Pancreas (tissue), 10 donors: Measurements from ENCODE around the gene CENPS. TPM values are rescaled to one million over a fixed set of nuclear protein-coding genes. Genes with fewer than 3 reads are reported as not detected.

Experiments
- ATAC-seq, 4 donors: fragments of 200-7000 bp; cut with Tn5 transposase; one replicate each; pipeline versions ENCODE4 v1.8.0 to v1.9.1; 2020; ENCODE audit warnings: mild to moderate bottlenecking in 4 of 4, moderate library complexity in 4 of 4
- DNase-seq, 6 donors: peaks; one replicate each; pipeline ENCODE4 v3.0.0-alpha.2; 2020
- FAIRE-seq: peaks from 2 replicates; lab custom pipeline; 2012; peaks lifted over from hg19 to GRCh38; lab: Jason Lieb, UNC
- H3K27ac ChIP-seq, 4 donors: fragments of 200-600 bp; sonication (generic); 1 replicate in 3 of 4; 2 replicates in 1 of 4; pipeline versions ENCODE4 v1.5.0 to v1.8.0; 2020
- H3K27me3 ChIP-seq, 4 donors: fragments of 200-600 bp; one replicate each; pipeline ENCODE4 v1.8.0; 2021
- H3K36me3 ChIP-seq, 3 donors: fragments of 200-600 bp; sonication (generic) in 1 of 3; one replicate each; pipeline versions ENCODE4 v1.5.0 to v1.8.0; 2020 to 2021
- H3K4me1 ChIP-seq, 3 donors: fragments of 200-600 bp; one replicate each; pipeline ENCODE4 v1.8.0; 2021
- H3K4me3 ChIP-seq, 4 donors: fragments of 200-600 bp; sonication (generic) in 2 of 4; one replicate each; pipeline versions ENCODE4 v1.5.0 to v1.8.0; 2020 to 2021
- H3K9me3 ChIP-seq, 4 donors: fragments of 200-600 bp; one replicate each; pipeline ENCODE4 v1.8.0; 2021
- CTCF ChIP-seq, 4 donors: fragments of 200-600 bp; sonication (generic) in 3 of 4; IDR thresholded peaks; one replicate each; pipeline versions ENCODE4 v1.5.0 to v1.8.0; 2021; ENCODE audit warnings: antibody characterized with exemption in 4 of 4
- WGBS, 2 donors: extraction: QIAGEN DNeasy Blood & Tissue Kit; methylation state at CpG; one replicate each; pipeline ENCODE4 v1.1.7; 2013; 5-methylcytosine and 5-hydroxymethylcytosine counted together
- intact Hi-C, 3 donors: fragments of 100-400 bp; cut with DNase I; formaldehyde crosslinking; loops; one replicate each; pipeline versions ENCODE4 v1.11.1 to v1.14.2; 2022
- polyA plus RNA-seq, 2 donors: library from polyadenylated mRNA; stranded (reverse); fragments of 200-250 nt; gene quantifications; one replicate each; pipeline ENCODE4 v1.2.3, GENCODE V29; 2013
- total RNA-seq, 6 donors: library from RNA; stranded (reverse); fragmentation: NEBNext Ultra II Directional in 4 of 6; extraction: Animal tissue kit (Norgen Biotek cat#: 25700) in 4 of 6; gene quantifications; one replicate each; pipeline versions ENCODE4 v1.2.1 to v1.2.4, GENCODE V29; 2021 to 2023
- donor health status: healthy with polysubstance abuse.
- donor health status: DM: no; HTN: no; CAD: no; lungs with moderate emphysema.
- donor health status: DM: no; HTN: no; CAD: no.
- donor health status: control.
- donor health status: control.
- donor health status: Bipolar disorder and iron deficiency.
- donor health status: DM: yes; HTN: yes; CAD: no.
- donor health status: DM: no; HTN: no; CAD: no.
- donor health status: DM: no; HTN: no; CAD: no.
- donor health status: DM: yes; HTN: yes; CAD: no.

Gene CENPS
- total and polyA plus RNA-seq, 8 donors, result 4.7 to 19.9 (median 8.4) TPM

GRCh38 chr1:10440794-10441193, 10.6 kb downstream of the CENPS start:
- intact Hi-C loops, result no loop called here
- DNase-seq, result no peak
- WGBS, 2 donors, result 90 to 96% methylated on average over 5 of the region's 5 CpGs
- TF ChIP-seq CTCF (IDR thresholded peaks at IDR 0.05), result no peak
- no peaks in the 10 kb centered on the region for H3K4me1 ChIP-seq
- H3K27me3 ChIP-seq, result no peaks in the 10 kb centered on the region
- no peaks in the 10 kb centered on the region for H3K9me3 ChIP-seq
- no peak overlapping the region for H3K27ac ChIP-seq
- ATAC-seq, result no peak
- no peaks in the 10 kb centered on the region for H3K36me3 ChIP-seq
- H3K4me3 ChIP-seq, result no peak overlapping the region
- FAIRE-seq, result no peak

GRCh38 chr1:10444248-10444647, 14.0 kb downstream of the CENPS start:
- ATAC-seq, result no peak
- Histone ChIP-seq H3K27ac (no peak overlapping the region), H3K9me3 (no peaks in the 10 kb centered on the region), H3K4me1 (no peaks in the 10 kb centered on the region), H3K36me3 (no peaks in the 10 kb centered on the region), H3K4me3 (no peak overlapping the region), H3K27me3 (no peaks in the 10 kb centered on the region)
- no peak for DNase-seq
- intact Hi-C loops, result no loop called here
- TF ChIP-seq CTCF (IDR thresholded peaks at IDR 0.05), result no peak
- FAIRE-seq, result no peak
- WGBS, 2 donors, result 92 to 98% methylated on average over 6 of the region's 6 CpGs

GRCh38 chr1:10444795-10445397, 14.7 kb downstream of the CENPS start:
- WGBS, 2 donors, result 91 to 95% methylated on average over 7 of the region's 7 CpGs
- Histone ChIP-seq H3K9me3 (no peaks in the 10 kb centered on the region), H3K27ac (no peak overlapping the region), H3K4me3 (no peak overlapping the region), H3K36me3 (no peaks in the 10 kb centered on the region), H3K4me1 (no peaks in the 10 kb centered on the region), H3K27me3 (no peaks in the 10 kb centered on the region)
- ATAC-seq (no peak), DNase-seq (no peak), FAIRE-seq (no peak)
- intact Hi-C loops, result no loop called here
- TF ChIP-seq CTCF (IDR thresholded peaks at IDR 0.05), result no peak

GRCh38 chr1:10446790-10447422, 16.7 kb downstream of the CENPS start:
- TF ChIP-seq CTCF (IDR thresholded peaks at IDR 0.05), result no peak
- ATAC-seq, result no peak
- H3K4me3 ChIP-seq, result no peak overlapping the region
- FAIRE-seq, result no peak
- intact Hi-C loops, result no loop called here
- no peaks in the 10 kb centered on the region for H3K36me3 ChIP-seq
- no peaks in the 10 kb centered on the region for H3K27me3 ChIP-seq
- no peaks in the 10 kb centered on the region for H3K4me1 ChIP-seq
- 96 to 97% methylated on average over 7 of the region's 7 CpGs for WGBS, 2 donors
- H3K27ac ChIP-seq, result no peak overlapping the region
- no peaks in the 10 kb centered on the region for H3K9me3 ChIP-seq
- no peak for DNase-seq

GRCh38 chr1:10449751-10450150, 19.5 kb downstream of the CENPS start, which contains the start of gene CORT:
CORT (plus strand) TSS chr1:10450031; CDS start chr1:10450224, 193 bp downstream.
- no peak for DNase-seq
- TF ChIP-seq CTCF (IDR thresholded peaks at IDR 0.05), result no peak
- no peak within 1 kb of the TSS for H3K4me3 ChIP-seq
- no peak within 1 kb of the TSS for H3K27ac ChIP-seq
- no peak for FAIRE-seq
- no peaks in the 10 kb centered on the region for H3K9me3 ChIP-seq
- intact Hi-C loops, result no loop called here
- WGBS, 2 donors, result 91 to 92% methylated on average over 10 of the region's 10 CpGs
- no peaks in the 10 kb centered on the region for H3K36me3 ChIP-seq
- H3K4me1 ChIP-seq, result no peaks in the 10 kb centered on the region
- ATAC-seq, result no peak
- H3K27me3 ChIP-seq, result no peaks in the 10 kb centered on the region
